Upper lobe of left lung (tissue), 6 donors: ENCODE measurements around the gene CYB561D1. TPM values are rescaled to one million over a fixed set of nuclear protein-coding genes. Genes with fewer than 3 reads are reported as not detected.

Experiments
- ATAC-seq, 2 donors: fragments of 200-7000 bp; cut with Tn5 transposase; one replicate each; pipeline ENCODE4 v1.9.1; 2022; ENCODE audit warnings: mild to moderate bottlenecking in 2 of 2, moderate library complexity in 2 of 2; ENCODE audit not compliant: low FRiP score in 2 of 2
- DNase-seq, 2 donors: peaks; one replicate each; pipeline ENCODE4 v3.0.0-alpha.2; 2019 to 2020
- H3K27ac ChIP-seq, 4 donors: fragments of 200-600 bp; sonication (generic); one replicate each; pipeline ENCODE4 v1.5.1; 2016 to 2019
- H3K27me3 ChIP-seq, 4 donors: fragments of 200-600 bp; sonication (generic); one replicate each; pipeline ENCODE4 v1.5.1; 2017 to 2019
- H3K36me3 ChIP-seq, 4 donors: fragments of 200-600 bp; sonication (generic); one replicate each; pipeline ENCODE4 v1.5.1; 2016 to 2019
- H3K4me1 ChIP-seq, 4 donors: fragments of 200-600 bp; sonication (generic); one replicate each; pipeline ENCODE4 v1.5.1; 2018 to 2019
- H3K4me3 ChIP-seq, 4 donors: fragments of 200-600 bp; sonication (generic); one replicate each; pipeline ENCODE4 v1.5.1; 2017 to 2019; ENCODE audit warnings: mild to moderate bottlenecking in 2 of 4, moderate library complexity in 1 of 4
- H3K9me3 ChIP-seq, 4 donors: fragments of 200-600 bp; sonication (generic); one replicate each; pipeline ENCODE4 v1.5.1; 2018 to 2019
- EP300 ChIP-seq, 4 donors: sonication (generic); formaldehyde crosslinking; IDR thresholded peaks; one replicate each; pipeline ENCODE4 v1.5.1; 2017; ENCODE audit warnings: antibody characterized with exemption in 4 of 4, control low read depth in 2 of 4
- POLR2A ChIP-seq, 4 donors: fragments of 450-650 bp; IDR thresholded peaks; one replicate each; pipeline ENCODE4 v1.5.1; 2016 to 2017; ENCODE audit warnings: antibody characterized with exemption in 4 of 4, mild to moderate bottlenecking in 2 of 4
- POLR2AphosphoS5 ChIP-seq, 2 donors: sonication (generic); formaldehyde crosslinking; IDR thresholded peaks; one replicate each; pipeline ENCODE4 v1.5.1; 2017; ENCODE audit warnings: antibody characterized with exemption in 2 of 2
- WGBS, 2 donors: methylation state at CpG; one replicate each; pipeline ENCODE4 v1.1.5; 2017 to 2018; 5-methylcytosine and 5-hydroxymethylcytosine counted together
- total RNA-seq, 6 donors: library from RNA; depleted of rRNA in 4 of 6; stranded (reverse); fragments of >200 nt in 4 of 6; gene quantifications; one replicate each; pipeline versions ENCODE4 v1.1.0 to v1.2.1, GENCODE V29; 2016 to 2021
- TF ChIP-seq, protein P1 (sequence below), 6 experiments: fragments of 450-650 bp in 4 of 6; fragments of 200-600 bp in 2 of 6; sonication (generic) in 2 of 6; IDR thresholded peaks; one replicate each; pipeline ENCODE4 v1.5.1; 2016 to 2019; ENCODE audit warnings: antibody characterized with exemption in 6 of 6
- donor health status: DM: no; HTN: no; CAD: no; lungs with moderate emphysema.
- donor health status: DM: no; HTN: yes; CAD: no; lungs with severe emphysema.

Gene CYB561D1
- total RNA-seq, 6 donors from 2014 or later, result 4.2 to 16.4 (median 9.9) TPM

DNA sequence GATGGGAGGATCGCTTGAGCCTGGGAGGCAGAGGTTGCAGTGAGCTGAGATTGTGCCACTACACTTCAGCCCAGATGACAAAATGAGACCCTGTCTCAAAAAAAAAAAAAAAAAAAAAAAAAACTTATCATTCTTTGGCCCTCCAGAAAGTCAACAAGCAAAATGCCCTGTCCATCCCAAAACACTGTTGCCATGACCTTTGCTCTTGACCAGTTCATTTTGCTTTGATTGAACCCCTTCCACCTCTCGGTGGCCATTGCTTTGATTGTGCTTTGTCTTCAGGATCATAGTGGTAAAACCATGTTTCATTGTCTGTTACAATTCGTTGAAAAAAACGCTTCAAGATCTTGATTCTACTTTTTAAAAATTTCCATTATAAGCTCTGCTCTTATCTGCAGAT, 36.1 kb upstream of the CYB561D1 start:
- Histone ChIP-seq H3K36me3 (no peaks in the 10 kb centered on the region), H3K9me3 (peaks cover 0 to 10% (median 0%) of the 10 kb centered on the region in 4 donors), H3K27ac (no peak overlapping the region), H3K4me3 (no peak overlapping the region), H3K4me1 (no peaks in the 10 kb centered on the region), H3K27me3 (no peaks in the 10 kb centered on the region)
- 86 to 87% methylated on average over 4 of the region's 4 CpGs for WGBS, 2 donors
- TF ChIP-seq POLR2A (IDR thresholded peaks at IDR 0.05), result no peak
- no peak for TF ChIP-seq EP300 (IDR thresholded peaks at IDR 0.05)
- TF ChIP-seq POLR2AphosphoS5 (IDR thresholded peaks at IDR 0.05), result no peak
- TF ChIP-seq, protein P1, sequence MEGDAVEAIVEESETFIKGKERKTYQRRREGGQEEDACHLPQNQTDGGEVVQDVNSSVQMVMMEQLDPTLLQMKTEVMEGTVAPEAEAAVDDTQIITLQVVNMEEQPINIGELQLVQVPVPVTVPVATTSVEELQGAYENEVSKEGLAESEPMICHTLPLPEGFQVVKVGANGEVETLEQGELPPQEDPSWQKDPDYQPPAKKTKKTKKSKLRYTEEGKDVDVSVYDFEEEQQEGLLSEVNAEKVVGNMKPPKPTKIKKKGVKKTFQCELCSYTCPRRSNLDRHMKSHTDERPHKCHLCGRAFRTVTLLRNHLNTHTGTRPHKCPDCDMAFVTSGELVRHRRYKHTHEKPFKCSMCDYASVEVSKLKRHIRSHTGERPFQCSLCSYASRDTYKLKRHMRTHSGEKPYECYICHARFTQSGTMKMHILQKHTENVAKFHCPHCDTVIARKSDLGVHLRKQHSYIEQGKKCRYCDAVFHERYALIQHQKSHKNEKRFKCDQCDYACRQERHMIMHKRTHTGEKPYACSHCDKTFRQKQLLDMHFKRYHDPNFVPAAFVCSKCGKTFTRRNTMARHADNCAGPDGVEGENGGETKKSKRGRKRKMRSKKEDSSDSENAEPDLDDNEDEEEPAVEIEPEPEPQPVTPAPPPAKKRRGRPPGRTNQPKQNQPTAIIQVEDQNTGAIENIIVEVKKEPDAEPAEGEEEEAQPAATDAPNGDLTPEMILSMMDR (IDR thresholded peaks at IDR 0.05), result no peak
- ATAC-seq, result no peak
- no peak for DNase-seq

DNA sequence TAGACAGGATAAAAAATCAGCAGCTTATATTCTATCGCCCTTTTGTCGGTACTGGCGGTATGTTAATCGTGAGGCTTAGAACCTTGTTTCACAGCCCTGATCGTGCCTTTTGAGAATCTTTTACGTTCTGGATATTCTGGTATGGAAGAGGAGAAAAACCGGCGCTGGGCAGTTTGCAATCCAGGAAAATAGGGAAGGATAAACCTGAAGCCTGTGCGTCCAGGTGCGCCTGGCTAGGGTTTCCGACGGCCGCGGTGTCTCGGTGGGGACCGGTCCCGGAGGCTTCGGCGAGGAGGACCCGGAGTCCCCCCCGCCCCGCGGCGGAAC, 27.8 kb upstream of the CYB561D1 start:
- Histone ChIP-seq H3K27ac (peak overlapping the region in 1 of 4 donors; percentile 60), H3K4me1 (peaks cover 11 to 14% (median 12%) of the 10 kb centered on the region in 4 donors), H3K27me3 (peaks cover 0 to 25% (median 12%) of the 10 kb centered on the region in 4 donors), H3K9me3 (no peaks in the 10 kb centered on the region), H3K4me3 (peak overlapping the region; percentile 47 to 79 (median 62)), H3K36me3 (no peaks in the 10 kb centered on the region)
- WGBS, 2 donors, result 7 to 12% methylated on average over 16 to 17 of the region's 24 CpGs
- no peak for DNase-seq
- no peak for ATAC-seq
- TF ChIP-seq POLR2AphosphoS5 (IDR thresholded peaks at IDR 0.05) (no peak), POLR2A (IDR thresholded peaks at IDR 0.05) (no peak), EP300 (IDR thresholded peaks at IDR 0.05) (no peak)
- TF ChIP-seq, protein P1 (IDR thresholded peaks at IDR 0.05), result no peak

DNA sequence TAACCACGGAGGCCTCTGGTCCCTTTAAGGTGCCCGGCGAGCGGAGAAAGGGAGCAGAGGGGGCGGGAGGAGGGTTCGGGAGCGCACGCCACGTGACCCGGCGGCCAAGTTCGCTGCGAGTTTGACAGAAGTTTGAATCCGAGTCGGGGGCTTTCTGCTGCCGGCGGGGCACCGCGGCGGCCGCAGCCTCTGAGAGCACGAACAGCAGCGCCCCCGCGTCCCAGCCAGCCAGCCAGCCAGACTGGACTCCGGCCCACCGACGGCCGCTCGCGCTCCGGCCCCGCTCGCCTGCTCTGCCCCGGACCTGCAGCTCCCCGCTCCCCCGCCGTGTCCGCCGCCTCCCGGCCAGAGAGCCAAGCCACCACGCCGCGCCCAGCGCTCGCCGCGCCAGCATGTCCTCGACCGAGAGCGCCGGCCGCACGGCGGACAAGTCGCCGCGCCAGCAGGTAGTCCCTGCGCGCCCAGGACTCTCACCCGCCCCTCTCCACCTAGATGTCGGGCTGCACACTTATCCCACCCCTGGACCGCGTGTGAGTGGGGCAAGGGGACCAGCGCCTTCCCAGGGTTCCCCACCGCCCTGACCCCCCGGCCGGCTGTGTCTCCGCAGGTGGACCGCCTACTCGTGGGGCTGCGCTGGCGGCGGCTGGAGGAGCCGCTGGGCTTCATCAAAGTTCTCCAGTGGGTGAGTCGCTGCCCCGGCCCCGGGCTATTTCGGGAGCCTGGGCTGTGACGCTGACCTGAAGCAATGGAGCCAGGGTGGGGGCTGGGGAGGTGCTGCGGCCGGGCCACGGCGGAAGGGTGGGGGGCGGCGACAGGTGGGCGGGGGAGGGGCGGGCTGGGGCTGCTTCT, 27.2 kb upstream of the CYB561D1 start, which contains the start of gene SYPL2:
SYPL2 (plus strand) TSS at position 95 of the 849 bp plus-strand sequence; CDS start at position 393, 298 bp downstream.
- peak; percentile 77 to 90 for ATAC-seq
- H3K27me3 ChIP-seq, result peaks cover 0 to 25% (median 12%) of the 10 kb centered on the region in 4 donors
- no peaks in the 10 kb centered on the region for H3K9me3 ChIP-seq
- 1 to 2% methylated on average over 41 to 70 of the region's 88 CpGs for WGBS, 2 donors
- H3K4me3 ChIP-seq, result peak within 1 kb of the TSS; percentile 47 to 79 (median 62)
- peak; percentile 32 to 90 for DNase-seq
- TF ChIP-seq, protein P1 (IDR thresholded peaks at IDR 0.05), result peak in 1 of 6 experiments; percentile 24
- TF ChIP-seq POLR2A (IDR thresholded peaks at IDR 0.05), result no peak
- H3K4me1 ChIP-seq, result peaks cover 11 to 14% (median 12%) of the 10 kb centered on the region in 4 donors
- H3K36me3 ChIP-seq, result no peaks in the 10 kb centered on the region
- H3K27ac ChIP-seq, result peak within 1 kb of the TSS in 1 of 4 donors; percentile 60

DNA sequence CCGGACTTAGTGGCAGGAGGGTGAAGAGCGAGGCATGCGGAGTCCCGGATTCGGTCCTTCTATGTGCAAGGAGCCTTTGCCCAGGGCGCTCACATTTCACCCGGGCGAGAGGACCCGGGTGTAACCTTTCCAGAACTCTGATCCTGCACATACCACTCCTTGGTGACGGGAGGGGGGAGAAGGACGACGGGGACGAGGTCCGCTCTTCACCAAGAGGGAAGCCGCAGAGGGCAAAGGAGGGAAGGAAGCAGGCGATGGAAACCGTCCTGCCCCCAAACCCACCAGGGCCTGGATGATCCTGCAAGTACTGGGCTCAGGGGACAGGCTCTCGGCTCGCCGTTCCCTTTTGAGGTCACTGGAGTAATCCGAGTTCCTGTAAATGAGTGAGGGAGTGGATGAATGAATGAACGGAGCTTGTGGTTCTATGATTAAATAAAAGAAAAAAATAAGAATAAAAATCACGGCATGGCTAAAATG, 26.6 kb upstream of the CYB561D1 start:
- 13 to 16% methylated on average over 21 to 23 of the region's 23 CpGs for WGBS, 2 donors
- peaks cover 11 to 14% (median 12%) of the 10 kb centered on the region in 4 donors for H3K4me1 ChIP-seq
- no peak for DNase-seq

More for the DNA sequence above, 26.6 kb upstream of the CYB561D1 start:
- H3K9me3 ChIP-seq, result no peaks in the 10 kb centered on the region
- no peak overlapping the region for H3K27ac ChIP-seq
- no peaks in the 10 kb centered on the region for H3K36me3 ChIP-seq
- TF ChIP-seq POLR2A (IDR thresholded peaks at IDR 0.05), result no peak
- no peak for TF ChIP-seq POLR2AphosphoS5 (IDR thresholded peaks at IDR 0.05)
- TF ChIP-seq, protein P1 (IDR thresholded peaks at IDR 0.05), result no peak
- TF ChIP-seq EP300 (IDR thresholded peaks at IDR 0.05), result no peak
- H3K4me3 ChIP-seq, result peak overlapping the region in 3 of 4 donors; percentile 55 to 79 (median 68)
- peak in 1 of 2 donors; percentile 2 for ATAC-seq
- H3K27me3 ChIP-seq, result peaks cover 0 to 25% (median 12%) of the 10 kb centered on the region in 4 donors
